Bronchial epithelial cell (primary cell): ENCODE results near the gene CCDC106. TPM values are rescaled to one million over a fixed set of nuclear protein-coding genes. Genes with fewer than 3 reads are reported as not detected.
A peak's percentile ranks its signal among the peaks of the same experiment; 100 is the strongest.

ENCODE experiments used
- DNase-seq: peaks from one replicate; pipeline ENCODE4 v3.0.0-alpha.2; 2010; ENCODE audit warnings: low read depth
- FAIRE-seq: peaks from 2 replicates; lab custom pipeline; 2011; peaks lifted over from hg19 to GRCh38; lab: Jason Lieb, UNC
- H3K27me3 ChIP-seq: 2 replicates; pipeline ENCODE4 v1.5.1; 2011; ENCODE audit warnings: low read length; ENCODE audit not compliant: control insufficient read depth, insufficient read depth
- H3K36me3 ChIP-seq: 2 replicates; pipeline ENCODE4 v1.5.1; 2011; ENCODE audit warnings: low read length; ENCODE audit not compliant: control insufficient read depth, insufficient read depth
- H3K4me3 ChIP-seq: 2 replicates; pipeline ENCODE4 v1.5.1; 2011; ENCODE audit warnings: mild to moderate bottlenecking, low read depth, low read length, control low read depth
- total RNA-seq: library from RNA; depleted of rRNA; stranded (reverse); fragments of >200 nt; gene quantifications from 2 replicates; pipeline ENCODE4 v1.2.1, GENCODE V29; 2014
- TF ChIP-seq, protein P1 (sequence below): IDR thresholded peaks from 2 replicates; pipeline ENCODE4 v1.5.1; 2011; ENCODE audit warnings: mild to moderate bottlenecking, moderate library complexity, low read length, control low read depth, inconsistent platforms; ENCODE audit not compliant: insufficient read depth, severe bottlenecking

The CCDC106 gene
- total RNA-seq, 1 donor from 2014 or later: 2.9 TPM

DNA sequence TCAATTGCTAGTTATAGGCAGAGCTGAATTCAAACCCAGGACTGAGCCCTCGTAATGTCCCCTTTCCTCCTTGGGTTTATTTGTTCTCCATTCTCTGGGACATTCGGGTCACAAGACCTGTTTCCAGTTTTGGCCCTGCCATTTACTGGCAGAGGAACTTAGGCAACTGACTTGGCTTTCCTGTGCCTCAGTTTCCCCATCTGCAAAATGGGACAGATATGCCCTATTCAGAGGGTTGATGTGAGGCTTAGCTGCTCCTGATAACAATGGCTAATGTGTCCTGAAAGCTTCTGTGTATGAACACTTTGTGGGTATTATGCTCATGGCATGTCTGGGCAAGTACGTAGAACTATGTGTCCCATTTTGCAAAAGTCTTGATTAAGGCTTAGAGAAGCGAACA lies 46.9 kb upstream of the CCDC106 start:
- DNase-seq: peak; percentile 86
- no peak for FAIRE-seq
- TF ChIP-seq, protein P1, sequence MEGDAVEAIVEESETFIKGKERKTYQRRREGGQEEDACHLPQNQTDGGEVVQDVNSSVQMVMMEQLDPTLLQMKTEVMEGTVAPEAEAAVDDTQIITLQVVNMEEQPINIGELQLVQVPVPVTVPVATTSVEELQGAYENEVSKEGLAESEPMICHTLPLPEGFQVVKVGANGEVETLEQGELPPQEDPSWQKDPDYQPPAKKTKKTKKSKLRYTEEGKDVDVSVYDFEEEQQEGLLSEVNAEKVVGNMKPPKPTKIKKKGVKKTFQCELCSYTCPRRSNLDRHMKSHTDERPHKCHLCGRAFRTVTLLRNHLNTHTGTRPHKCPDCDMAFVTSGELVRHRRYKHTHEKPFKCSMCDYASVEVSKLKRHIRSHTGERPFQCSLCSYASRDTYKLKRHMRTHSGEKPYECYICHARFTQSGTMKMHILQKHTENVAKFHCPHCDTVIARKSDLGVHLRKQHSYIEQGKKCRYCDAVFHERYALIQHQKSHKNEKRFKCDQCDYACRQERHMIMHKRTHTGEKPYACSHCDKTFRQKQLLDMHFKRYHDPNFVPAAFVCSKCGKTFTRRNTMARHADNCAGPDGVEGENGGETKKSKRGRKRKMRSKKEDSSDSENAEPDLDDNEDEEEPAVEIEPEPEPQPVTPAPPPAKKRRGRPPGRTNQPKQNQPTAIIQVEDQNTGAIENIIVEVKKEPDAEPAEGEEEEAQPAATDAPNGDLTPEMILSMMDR: no peak
- Histone ChIP-seq H3K36me3 (peaks cover 8% of the 10 kb centered on the region), H3K27me3 (no peaks in the 10 kb centered on the region), H3K4me3 (peak overlapping the region; percentile 85)

DNA sequence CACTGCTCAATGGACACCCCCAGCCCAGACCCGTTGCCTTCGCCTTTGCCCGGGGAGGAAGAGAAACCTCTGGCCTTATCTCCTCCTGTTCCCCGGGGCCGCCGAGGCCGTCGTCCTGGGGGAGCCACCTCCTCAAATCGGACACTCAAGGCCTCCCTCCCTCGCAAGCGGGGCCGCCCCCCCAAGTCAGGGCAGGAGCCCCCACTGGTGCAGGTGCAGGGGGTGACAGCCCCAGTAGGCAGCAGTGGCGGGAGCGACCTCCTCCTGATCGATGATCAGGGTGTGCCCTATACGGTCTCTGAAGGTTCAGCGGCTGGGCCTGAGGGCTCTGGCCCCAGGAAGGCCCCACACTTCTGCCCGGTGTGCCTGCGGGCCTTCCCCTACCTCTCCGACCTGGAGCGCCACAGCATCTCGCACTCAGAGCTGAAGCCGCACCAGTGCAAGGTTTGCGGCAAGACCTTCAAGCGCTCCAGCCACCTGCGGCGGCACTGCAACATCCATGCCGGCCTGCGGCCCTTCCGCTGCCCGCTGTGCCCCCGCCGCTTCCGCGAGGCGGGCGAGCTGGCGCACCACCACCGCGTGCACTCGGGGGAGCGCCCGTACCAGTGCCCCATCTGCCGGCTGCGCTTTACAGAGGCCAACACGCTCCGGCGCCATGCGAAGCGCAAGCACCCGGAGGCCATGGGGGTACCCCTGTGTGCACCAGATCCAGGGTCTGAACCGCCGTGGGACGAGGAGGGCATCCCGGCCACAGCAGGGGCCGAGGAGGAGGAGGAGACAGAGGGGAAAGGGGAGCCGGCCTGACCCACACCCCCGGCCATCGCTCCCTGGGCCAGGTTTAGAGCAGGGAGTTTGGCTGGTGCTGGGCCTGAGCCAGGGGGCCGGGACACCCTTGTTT lies 45.7 kb upstream of the CCDC106 start:
- DNase-seq: no peak
- FAIRE-seq: no peak
- no peaks in the 10 kb centered on the region for H3K27me3 ChIP-seq
- H3K4me3 ChIP-seq: no peak overlapping the region
- TF ChIP-seq, protein P1: no peak
- peaks cover 10% of the 10 kb centered on the region for H3K36me3 ChIP-seq

DNA sequence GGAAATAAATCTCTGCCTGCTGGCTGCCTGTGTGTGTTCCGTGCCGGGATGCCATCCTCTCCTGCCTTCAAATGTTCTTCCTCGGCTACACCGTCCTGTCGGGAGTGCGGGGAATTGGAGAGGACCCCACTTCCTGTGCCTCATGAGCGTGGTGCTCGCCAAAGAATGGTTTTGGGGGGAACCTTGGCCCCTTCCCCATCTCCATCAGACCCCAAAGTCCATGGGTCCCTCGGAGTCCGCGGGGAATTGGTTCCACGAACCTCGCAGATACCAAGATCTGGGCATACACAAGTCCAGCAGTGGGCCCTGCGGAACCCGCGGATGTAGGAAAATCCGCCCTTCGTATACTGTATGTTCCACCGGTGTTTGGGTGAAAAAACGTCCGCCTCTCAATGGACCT lies 44.9 kb upstream of the CCDC106 start:
- H3K36me3 ChIP-seq: peaks cover 9% of the 10 kb centered on the region
- no peak for FAIRE-seq
- H3K4me3 ChIP-seq: no peak overlapping the region
- TF ChIP-seq, protein P1: no peak
- DNase-seq: no peak
- H3K27me3 ChIP-seq: no peaks in the 10 kb centered on the region

DNA sequence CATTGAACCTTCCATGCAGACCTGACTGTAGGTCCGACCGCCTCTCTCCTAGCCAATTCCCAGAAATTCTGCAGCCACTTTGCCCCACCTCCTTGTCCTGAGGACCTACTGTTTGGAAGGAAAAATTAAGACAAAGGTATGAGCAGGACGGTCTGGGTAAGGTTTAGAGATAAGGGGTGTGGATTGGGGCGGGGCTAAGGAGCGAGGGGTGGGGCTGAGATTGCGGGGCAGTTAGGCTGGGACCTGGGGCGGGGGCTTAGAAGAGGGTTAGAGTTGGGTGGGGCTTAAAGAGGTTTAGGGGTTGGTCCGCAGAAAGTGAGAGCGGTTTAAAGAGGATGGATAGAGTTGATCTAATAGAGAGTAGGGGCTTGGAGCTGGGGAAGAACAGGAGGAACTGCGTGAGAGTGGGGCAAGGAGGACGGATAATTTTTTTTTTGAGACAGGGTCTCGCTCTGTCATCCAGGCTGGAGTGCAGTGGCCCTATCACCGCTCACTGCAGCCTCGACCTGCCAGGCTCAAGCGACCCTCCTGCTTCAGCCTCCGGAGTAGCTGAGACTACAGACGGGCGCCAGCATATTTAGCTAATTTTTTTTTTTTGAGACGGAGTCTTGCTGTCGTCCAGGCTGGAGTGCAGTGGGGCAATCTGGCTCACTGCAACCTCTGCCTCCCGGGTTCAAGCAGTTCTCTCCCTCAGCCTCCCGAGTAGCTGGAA lies 44.3 kb upstream of the CCDC106 start:
- H3K4me3 ChIP-seq: no peak overlapping the region
- TF ChIP-seq, protein P1: no peak
- H3K36me3 ChIP-seq: peaks cover 9% of the 10 kb centered on the region
- no peaks in the 10 kb centered on the region for H3K27me3 ChIP-seq
- DNase-seq (no peak), FAIRE-seq (no peak)

DNA sequence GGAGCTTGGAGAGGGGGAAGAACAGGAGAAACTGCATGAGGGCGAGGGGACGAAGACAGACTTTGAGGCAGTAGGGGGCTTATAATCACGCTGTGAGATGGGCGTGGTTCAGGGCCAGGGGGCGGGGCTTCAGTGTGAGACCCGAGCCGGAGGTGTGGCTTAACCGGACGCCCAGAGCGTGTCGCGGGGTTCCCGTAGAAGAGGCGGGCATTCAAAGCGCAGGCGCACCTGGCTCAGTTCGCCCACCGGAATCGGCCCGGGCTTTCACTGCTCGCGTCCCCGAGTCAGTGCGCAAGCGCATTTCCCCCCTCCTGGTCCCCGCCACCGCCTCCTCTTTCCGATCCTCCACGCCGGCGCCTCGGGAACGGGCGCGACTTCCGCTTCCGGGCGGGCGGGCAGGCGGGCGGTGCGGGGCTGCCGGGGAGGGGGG lies 42.8 kb upstream of the CCDC106 start:
- no peak for FAIRE-seq

More for the DNA sequence above, 42.8 kb upstream of the CCDC106 start:
- Histone ChIP-seq H3K36me3 (peaks cover 13% of the 10 kb centered on the region), H3K4me3 (peak overlapping the region; percentile 62), H3K27me3 (no peaks in the 10 kb centered on the region)
- peak; percentile 91 for DNase-seq
- TF ChIP-seq, protein P1: no peak
